ENCODE measurements around the gene LRRC32.

The LRRC32 gene

DNA sequence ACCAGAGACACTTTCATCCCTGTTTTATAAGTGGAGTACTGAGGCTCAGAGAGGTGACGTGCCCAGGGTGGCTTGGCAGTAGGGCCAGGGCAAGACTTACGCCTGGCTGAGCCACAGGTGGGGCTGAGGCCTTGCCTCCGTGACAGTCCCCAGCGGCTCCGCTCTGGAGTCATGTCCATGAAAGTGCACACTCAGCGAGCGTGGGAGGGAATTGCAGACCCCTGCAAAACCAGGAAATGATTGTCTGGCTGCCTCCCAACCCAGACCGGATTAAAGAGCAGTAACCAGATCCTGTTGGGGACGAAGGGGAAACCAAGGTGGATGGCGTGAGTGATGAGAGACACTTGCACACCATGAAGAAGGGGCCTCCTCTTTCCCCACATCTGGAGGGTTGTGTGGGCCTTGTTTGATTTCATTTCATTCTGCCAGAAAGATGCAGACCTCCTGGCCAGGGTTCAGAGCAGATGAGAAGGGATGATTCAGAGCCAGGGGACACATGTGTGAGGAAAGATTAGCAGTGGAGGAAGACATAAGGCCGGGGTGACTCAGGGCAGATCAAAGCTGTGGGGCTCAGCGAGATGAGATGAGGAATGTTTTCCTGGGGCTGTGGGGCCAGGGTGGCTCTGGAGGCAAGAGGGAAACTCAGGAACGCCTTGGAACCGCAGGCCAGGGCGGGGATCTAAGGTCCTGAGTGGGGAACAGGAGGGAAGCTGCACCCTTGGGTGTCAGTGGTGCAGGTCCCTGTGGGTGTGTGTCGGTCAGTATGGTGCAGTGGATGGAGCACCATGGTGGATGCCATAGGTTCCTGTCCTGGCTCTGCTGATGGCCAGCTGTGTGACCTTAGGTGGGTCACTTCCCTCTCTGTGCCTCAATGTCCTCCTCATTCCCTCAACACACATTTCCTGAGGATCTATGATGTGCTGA is 29.9 kb upstream of the LRRC32 start:
- Histone ChIP-seq H3K27me3 (ENCODE audit: control insufficient read depth in 1 of 2, insufficient read depth in 1 of 2, low read length in 2 of 2) (no peaks in the 10 kb centered on the region), H3K79me1 (replicated peaks; ENCODE audit: low read length, poor library complexity, severe bottlenecking) (no peaks in the 10 kb centered on the region), H2AK5ac (ENCODE audit: low read length, severe bottlenecking) (no peak overlapping the region), H2BK5ac (ENCODE audit: low read depth, low read length, poor library complexity, severe bottlenecking) (no peak overlapping the region), H2AFZ (ENCODE audit: low read depth, low read length) (peak overlapping the region; percentile 8), H3K27ac (ENCODE audit: low read length, poor library complexity, severe bottlenecking) (peak overlapping the region; percentile 27), H4K91ac (ENCODE audit: low read length) (peak overlapping the region; percentile 44), H3K14ac (ENCODE audit: low read length in 2 of 2) (peak overlapping the region in 1 of 2 experiments; percentile 50), H2BK15ac (ENCODE audit: low read depth, poor library complexity, severe bottlenecking) (peak overlapping the region; percentile 55), H3K23ac (ENCODE audit: low read length in 2 of 2) (no peak overlapping the region), H3K4me1 (ENCODE audit: control insufficient read depth, insufficient read depth, low read depth, low read length) (peaks cover 36% of the 10 kb centered on the region), H4K8ac (ENCODE audit: low read length) (peak overlapping the region; percentile 84), H3K9me3 (ENCODE audit: control insufficient read depth, low read length) (peaks cover 3% of the 10 kb centered on the region), H3K4ac (ENCODE audit: low read depth in 1 of 2, low read length in 2 of 2) (peak overlapping the region in 1 of 2 experiments; percentile 27), H3K18ac (ENCODE audit: low read depth in 1 of 2, low read length in 2 of 2) (peak overlapping the region; percentile 81), H3K36me3 (ENCODE audit: control insufficient read depth in 1 of 2, insufficient read depth in 2 of 2, low read depth in 1 of 2, low read length in 2 of 2) (no peaks in the 10 kb centered on the region), H2BK120ac (ENCODE audit: low read depth, low read length) (no peak overlapping the region), H3K9ac (ENCODE audit: low read length) (peak overlapping the region; percentile 65), H3K4me2 (ENCODE audit: low read length, poor library complexity, severe bottlenecking) (no peak overlapping the region), H2BK12ac (ENCODE audit: low read length in 2 of 2) (peak overlapping the region; percentile 41 to 91), H3K4me3 (ENCODE audit: insufficient read depth in 1 of 2, low read depth in 1 of 2, low read length in 2 of 2) (peak overlapping the region in 1 of 2 experiments; percentile 47)
- DNase-seq, result peak; percentile 94
- WGBS, result 23% methylated on average over 13 of the region's 16 CpGs

- peak overlapping the region in 1 of 2 experiments; percentile 47 for H3K4me3 ChIP-seq (ENCODE audit: insufficient read depth in 1 of 2, low read depth in 1 of 2, low read length in 2 of 2)
- H3K4me2 ChIP-seq (ENCODE audit: low read length, poor library complexity, severe bottlenecking), result no peak overlapping the region
- H2AK5ac ChIP-seq (ENCODE audit: low read length, severe bottlenecking), result peak overlapping the region; percentile 14
- H3K23ac ChIP-seq (ENCODE audit: low read length in 2 of 2), result no peak overlapping the region
- no peak overlapping the region for H2BK15ac ChIP-seq (ENCODE audit: low read depth, poor library complexity, severe bottlenecking)
- peak overlapping the region in 1 of 2 experiments; percentile 72 for H3K18ac ChIP-seq (ENCODE audit: low read depth in 1 of 2, low read length in 2 of 2)
- H4K91ac ChIP-seq (ENCODE audit: low read length), result peak overlapping the region; percentile 25
- H3K4me1 ChIP-seq (ENCODE audit: control insufficient read depth, insufficient read depth, low read depth, low read length), result peaks cover 36% of the 10 kb centered on the region
- 86% methylated on average over 3 of the region's 3 CpGs for WGBS
- H3K14ac ChIP-seq (ENCODE audit: low read length in 2 of 2), result no peak overlapping the region
- H2AFZ ChIP-seq (ENCODE audit: low read depth, low read length), result no peak overlapping the region
- peak overlapping the region; percentile 23 to 70 for H2BK12ac ChIP-seq (ENCODE audit: low read length in 2 of 2)
- H4K8ac ChIP-seq (ENCODE audit: low read length), result peak overlapping the region; percentile 64
- H2BK5ac ChIP-seq (ENCODE audit: low read depth, low read length, poor library complexity, severe bottlenecking), result no peak overlapping the region
- peak; percentile 46 for DNase-seq
- no peaks in the 10 kb centered on the region for H3K36me3 ChIP-seq (ENCODE audit: control insufficient read depth in 1 of 2, insufficient read depth in 2 of 2, low read depth in 1 of 2, low read length in 2 of 2)
- H3K79me1 ChIP-seq (replicated peaks; ENCODE audit: low read length, poor library complexity, severe bottlenecking), result no peaks in the 10 kb centered on the region
- H3K9ac ChIP-seq (ENCODE audit: low read length), result peak overlapping the region; percentile 44
- no peaks in the 10 kb centered on the region for H3K9me3 ChIP-seq (ENCODE audit: control insufficient read depth, low read length)
- H3K4ac ChIP-seq (ENCODE audit: low read depth in 1 of 2, low read length in 2 of 2), result peak overlapping the region in 1 of 2 experiments; percentile 0
- no peak overlapping the region for H3K27ac ChIP-seq (ENCODE audit: low read length, poor library complexity, severe bottlenecking)
- no peaks in the 10 kb centered on the region for H3K27me3 ChIP-seq (ENCODE audit: control insufficient read depth in 1 of 2, insufficient read depth in 1 of 2, low read length in 2 of 2)
- H2BK120ac ChIP-seq (ENCODE audit: low read depth, low read length), result no peak overlapping the region
Measured at GRCh38 chr11:76699451-76700091, 29.0 kb upstream of the LRRC32 start.

DNA sequence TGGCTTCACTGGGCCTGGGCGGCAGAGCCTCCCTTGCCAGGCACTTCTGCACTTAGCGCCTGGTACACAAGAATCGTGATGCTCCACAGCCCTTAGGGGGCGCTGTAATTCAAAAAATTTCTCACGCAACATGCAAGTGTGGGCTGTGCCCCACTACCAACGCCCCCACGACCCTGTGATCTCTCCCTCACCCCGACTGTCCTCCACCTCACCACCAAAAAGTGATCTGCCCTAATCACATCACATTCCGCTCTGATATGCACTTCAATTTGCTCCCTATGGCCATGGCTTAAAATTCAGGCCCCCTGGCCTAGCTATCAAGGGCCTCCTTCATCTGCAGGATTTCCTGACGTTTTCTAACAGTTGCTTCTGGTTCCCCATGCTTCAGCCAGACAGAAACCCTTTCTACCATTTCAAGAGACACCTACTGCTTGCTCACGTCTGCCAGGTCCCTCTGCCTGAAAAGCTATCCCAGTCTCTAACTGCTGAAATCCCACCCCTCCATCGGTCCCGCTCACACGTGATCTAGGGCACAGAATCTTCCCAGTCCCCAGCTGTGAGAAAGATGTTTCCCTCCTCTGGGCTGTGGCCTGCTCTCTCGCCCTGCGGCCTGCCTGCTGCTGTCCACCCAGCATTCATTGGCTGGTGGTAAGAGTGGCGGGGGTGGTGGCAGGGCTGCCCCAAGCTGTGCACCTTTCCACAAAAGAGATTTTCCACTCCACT is 27.9 kb upstream of the LRRC32 start:
- Histone ChIP-seq H4K91ac (ENCODE audit: low read length) (no peak overlapping the region), H3K79me1 (replicated peaks; ENCODE audit: low read length, poor library complexity, severe bottlenecking) (no peaks in the 10 kb centered on the region), H3K4ac (ENCODE audit: low read depth in 1 of 2, low read length in 2 of 2) (peak overlapping the region in 1 of 2 experiments; percentile 6), H4K8ac (ENCODE audit: low read length) (no peak overlapping the region), H3K27me3 (ENCODE audit: control insufficient read depth in 1 of 2, insufficient read depth in 1 of 2, low read length in 2 of 2) (no peaks in the 10 kb centered on the region), H3K4me2 (ENCODE audit: low read length, poor library complexity, severe bottlenecking) (no peak overlapping the region), H2AK5ac (ENCODE audit: low read length, severe bottlenecking) (peak overlapping the region; percentile 61), H2BK120ac (ENCODE audit: low read depth, low read length) (no peak overlapping the region), H2BK12ac (ENCODE audit: low read length in 2 of 2) (peak overlapping the region in 1 of 2 experiments; percentile 39), H3K14ac (ENCODE audit: low read length in 2 of 2) (peak overlapping the region in 1 of 2 experiments; percentile 38), H3K9me3 (ENCODE audit: control insufficient read depth, low read length) (no peaks in the 10 kb centered on the region), H3K27ac (ENCODE audit: low read length, poor library complexity, severe bottlenecking) (no peak overlapping the region), H3K18ac (ENCODE audit: low read depth in 1 of 2, low read length in 2 of 2) (peak overlapping the region in 1 of 2 experiments; percentile 14), H2BK5ac (ENCODE audit: low read depth, low read length, poor library complexity, severe bottlenecking) (no peak overlapping the region), H3K23ac (ENCODE audit: low read length in 2 of 2) (no peak overlapping the region), H2AFZ (ENCODE audit: low read depth, low read length) (no peak overlapping the region), H3K4me3 (ENCODE audit: insufficient read depth in 1 of 2, low read depth in 1 of 2, low read length in 2 of 2) (no peak overlapping the region), H3K36me3 (ENCODE audit: control insufficient read depth in 1 of 2, insufficient read depth in 2 of 2, low read depth in 1 of 2, low read length in 2 of 2) (no peaks in the 10 kb centered on the region), H3K9ac (ENCODE audit: low read length) (no peak overlapping the region), H2BK15ac (ENCODE audit: low read depth, poor library complexity, severe bottlenecking) (no peak overlapping the region), H3K4me1 (ENCODE audit: control insufficient read depth, insufficient read depth, low read depth, low read length) (peaks cover 37% of the 10 kb centered on the region)
- no peak for DNase-seq
- WGBS, result 68% methylated on average over 17 of the region's 17 CpGs

Data from mesenchymal stem cell (in vitro differentiated cells and primary cell).